GM13976 (cell line): ENCODE measurements around the gene ANKRD18B.

ENCODE experiments used
- DNase-seq: peaks from one replicate; pipeline ENCODE4 v3.0.0; 2012; ENCODE audit warnings: low spot score
- CTCF ChIP-seq: IDR thresholded peaks from 2 replicates; pipeline ENCODE4 v1.5.1; 2012; ENCODE audit warnings: borderline replicate concordance, mild to moderate bottlenecking; ENCODE audit not compliant: insufficient read depth; ENCODE audit errors: extremely low read depth, missing control alignments, control extremely low read depth
- in situ Hi-C: fragments of 300-500 bp; cut with MboI; formaldehyde crosslinking; loops from one replicate; pipeline ENCODE4 v1.12.0; 2022; ENCODE audit warnings: low sequenced_read_pairs, mixed read lengths, inconsistent platforms; ENCODE audit not compliant: unreplicated experiment

The ANKRD18B gene

DNA sequence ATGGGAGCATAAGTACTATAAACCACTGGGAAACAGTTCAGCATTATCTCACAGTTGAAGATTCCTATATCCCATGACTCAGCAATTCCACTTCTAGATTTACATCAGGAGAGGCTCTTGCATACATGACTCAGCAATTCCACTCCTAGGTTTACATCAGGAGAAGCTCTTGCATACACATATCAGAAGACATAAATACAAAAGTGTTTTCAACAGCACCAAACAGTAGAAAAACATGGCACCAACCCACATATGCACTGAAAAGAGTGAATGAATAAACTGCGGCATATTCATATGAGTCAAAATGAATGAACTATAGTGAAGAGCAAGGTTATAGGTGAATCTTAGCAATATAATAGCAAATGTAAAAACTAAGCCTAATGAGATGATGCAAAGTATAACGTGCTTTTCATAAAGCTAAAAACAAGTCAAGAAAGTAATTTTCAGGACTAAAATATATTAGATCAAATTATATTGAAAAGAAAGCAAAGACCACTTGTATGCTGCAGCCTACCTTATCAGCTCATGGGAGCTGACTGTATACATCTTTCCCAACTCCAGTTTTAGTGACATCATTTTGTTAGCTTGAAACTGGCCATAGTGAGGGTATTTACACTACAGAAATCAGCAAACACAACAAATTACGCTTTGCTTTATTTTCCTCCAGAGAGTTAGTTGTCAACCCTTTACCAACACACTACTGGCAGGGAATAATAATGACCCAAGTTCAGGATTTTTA lies 95.8 kb downstream of the ANKRD18B start:
- in situ Hi-C loops, result no loop called here
- no peak for TF ChIP-seq CTCF
- no peak for DNase-seq

GRCh38 chr9:33620738-33621439 lies 96.8 kb downstream of the ANKRD18B start:
- no peak for TF ChIP-seq CTCF
- in situ Hi-C loops, result no loop called here
- no peak for DNase-seq
